ENCODE results near the gene TGFBI. TPM values are rescaled to one million over a fixed set of nuclear protein-coding genes. Genes with fewer than 3 reads are reported as not detected.

Gene TGFBI
- total RNA-seq, 4 donors from 2014 or later, result 7.3 to 63.5 (median 33.3) TPM

DNA sequence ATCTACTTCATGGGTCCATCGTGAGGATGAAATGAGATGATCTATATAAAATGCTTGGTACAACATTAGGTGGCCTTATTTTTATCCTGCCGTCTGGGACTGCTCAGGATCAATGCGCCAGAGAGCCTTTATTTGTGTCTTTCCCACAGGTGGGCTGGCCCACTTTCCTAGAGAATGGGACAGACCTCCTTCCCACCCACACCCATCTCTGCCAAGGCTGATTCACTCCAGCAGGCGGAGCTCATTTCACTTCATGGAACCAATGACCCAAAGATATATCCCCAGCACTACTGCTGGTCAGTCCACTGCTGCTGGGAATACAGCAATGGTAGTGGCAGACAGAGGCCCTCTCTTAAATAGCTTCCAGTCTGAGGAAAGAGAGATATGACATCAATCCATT, 35.7 kb downstream of the TGFBI start:
- H3K36me3 ChIP-seq, result peaks cover 0 to 38% (median 0%) of the 10 kb centered on the region in 3 donors
- TF ChIP-seq POLR2A (IDR thresholded peaks at IDR 0.05), result no peak
- TF ChIP-seq, protein P1, sequence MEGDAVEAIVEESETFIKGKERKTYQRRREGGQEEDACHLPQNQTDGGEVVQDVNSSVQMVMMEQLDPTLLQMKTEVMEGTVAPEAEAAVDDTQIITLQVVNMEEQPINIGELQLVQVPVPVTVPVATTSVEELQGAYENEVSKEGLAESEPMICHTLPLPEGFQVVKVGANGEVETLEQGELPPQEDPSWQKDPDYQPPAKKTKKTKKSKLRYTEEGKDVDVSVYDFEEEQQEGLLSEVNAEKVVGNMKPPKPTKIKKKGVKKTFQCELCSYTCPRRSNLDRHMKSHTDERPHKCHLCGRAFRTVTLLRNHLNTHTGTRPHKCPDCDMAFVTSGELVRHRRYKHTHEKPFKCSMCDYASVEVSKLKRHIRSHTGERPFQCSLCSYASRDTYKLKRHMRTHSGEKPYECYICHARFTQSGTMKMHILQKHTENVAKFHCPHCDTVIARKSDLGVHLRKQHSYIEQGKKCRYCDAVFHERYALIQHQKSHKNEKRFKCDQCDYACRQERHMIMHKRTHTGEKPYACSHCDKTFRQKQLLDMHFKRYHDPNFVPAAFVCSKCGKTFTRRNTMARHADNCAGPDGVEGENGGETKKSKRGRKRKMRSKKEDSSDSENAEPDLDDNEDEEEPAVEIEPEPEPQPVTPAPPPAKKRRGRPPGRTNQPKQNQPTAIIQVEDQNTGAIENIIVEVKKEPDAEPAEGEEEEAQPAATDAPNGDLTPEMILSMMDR (IDR thresholded peaks at IDR 0.05), result peak in 2 of 6 experiments; percentile 3 to 36
- H3K4me3 ChIP-seq, result no peak overlapping the region
- no peak overlapping the region for H3K27ac ChIP-seq
- no peak for DNase-seq
- no peaks in the 10 kb centered on the region for H3K9me3 ChIP-seq
- 82 to 90% methylated on average over 4 of the region's 4 CpGs for WGBS, 2 donors
- H3K27me3 ChIP-seq, result no peaks in the 10 kb centered on the region
- intact Hi-C loops (cut with DNase I), result loop anchor here (5.0 kb wide), 1 partner anchor 117 kb away; no protein-coding TSS in a partner anchor
- peaks cover 0 to 15% (median 0%) of the 10 kb centered on the region in 3 donors for H3K4me1 ChIP-seq

DNA sequence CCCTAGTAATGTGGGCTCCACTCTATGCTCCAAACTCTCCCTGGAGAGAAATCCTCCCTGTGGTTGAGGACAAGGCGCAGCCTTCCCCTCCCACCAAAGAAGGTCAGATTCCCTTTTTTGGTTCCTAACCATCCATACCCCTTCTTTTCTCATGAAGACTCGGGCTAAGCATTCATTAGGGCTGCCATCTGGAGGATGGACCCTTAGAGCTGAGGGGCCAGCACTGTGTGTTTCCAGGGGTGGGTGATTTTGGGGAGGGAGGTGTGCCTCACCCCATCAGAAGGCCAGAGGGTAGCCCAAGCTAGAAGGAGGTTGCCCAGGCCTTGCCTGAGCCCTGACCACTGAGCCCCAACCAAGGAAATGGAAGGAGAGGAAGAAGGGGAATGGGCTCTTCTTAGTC, 36.8 kb downstream of the TGFBI start:
- Histone ChIP-seq H3K4me3 (no peak overlapping the region), H3K27me3 (no peaks in the 10 kb centered on the region), H3K36me3 (peaks cover 0 to 28% (median 0%) of the 10 kb centered on the region in 3 donors), H3K27ac (no peak overlapping the region), H3K4me1 (peaks cover 0 to 20% (median 3%) of the 10 kb centered on the region in 3 donors), H3K9me3 (no peaks in the 10 kb centered on the region)
- DNase-seq, result no peak
- 85 to 92% methylated on average over 2 of the region's 2 CpGs for WGBS, 2 donors
- intact Hi-C loops (cut with DNase I), result no loop called here
- TF ChIP-seq POLR2A (IDR thresholded peaks at IDR 0.05), result no peak
- TF ChIP-seq, protein P1 (IDR thresholded peaks at IDR 0.05), result no peak

DNA sequence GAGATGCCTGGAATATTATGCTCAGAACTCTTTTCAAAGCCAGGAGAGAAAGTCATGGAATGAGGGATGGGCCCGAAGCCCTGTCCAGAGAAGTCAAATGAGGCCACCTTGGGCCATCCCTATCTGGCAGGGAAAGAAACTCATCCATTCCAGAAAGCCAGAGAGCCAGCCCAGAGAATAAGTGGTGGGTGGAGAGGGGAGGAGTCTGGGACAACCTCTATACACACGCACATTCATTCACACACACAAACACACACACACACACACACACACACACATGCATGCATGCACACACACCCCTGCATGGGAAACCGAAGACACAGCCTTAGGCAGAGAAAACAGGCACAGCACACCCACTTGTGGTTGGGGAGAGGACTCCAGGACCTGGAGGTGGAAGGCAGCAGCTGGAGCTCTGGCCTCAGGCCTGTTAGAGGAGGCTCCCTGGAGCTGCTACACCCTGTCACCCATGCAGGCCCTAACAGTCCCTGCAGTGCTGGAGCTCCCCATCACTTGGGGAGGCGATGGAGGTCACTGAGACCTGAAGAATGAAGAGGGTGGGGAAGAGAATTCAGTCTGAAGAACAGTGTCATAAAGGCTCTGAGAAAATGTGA, 38.0 kb downstream of the TGFBI start:
- Histone ChIP-seq H3K27me3 (no peaks in the 10 kb centered on the region), H3K27ac (peak overlapping the region in 1 of 4 donors; percentile 2), H3K36me3 (peaks cover 0 to 18% (median 0%) of the 10 kb centered on the region in 3 donors), H3K4me3 (no peak overlapping the region), H3K9me3 (no peaks in the 10 kb centered on the region), H3K4me1 (peaks cover 0 to 26% (median 7%) of the 10 kb centered on the region in 3 donors)
- intact Hi-C loops (cut with DNase I), result no loop called here
- no peak for DNase-seq
- no peak for TF ChIP-seq POLR2A (IDR thresholded peaks at IDR 0.05)
- TF ChIP-seq, protein P1 (IDR thresholded peaks at IDR 0.05), result peak in 1 of 6 experiments; percentile 14
- 34 to 44% methylated on average over 4 of the region's 4 CpGs for WGBS, 2 donors

DNA sequence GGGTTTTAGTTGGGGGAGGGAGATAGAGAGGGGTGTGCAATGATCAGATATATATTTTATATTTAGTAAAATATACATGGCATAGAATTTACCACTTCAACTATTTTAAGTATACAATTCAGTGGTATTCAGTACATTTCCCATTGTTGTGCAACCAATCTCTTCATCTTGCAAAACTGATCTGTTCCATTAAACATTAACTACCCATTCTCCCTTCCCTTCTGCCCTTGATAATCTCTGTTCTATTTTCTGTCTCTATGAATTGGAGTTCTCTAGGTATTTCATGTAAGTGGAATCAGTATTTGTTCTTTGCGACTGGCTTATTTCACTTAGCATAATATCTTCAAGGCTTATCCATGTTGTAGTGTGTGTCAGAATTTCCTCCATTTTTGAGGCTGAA, 38.6 kb downstream of the TGFBI start:
- intact Hi-C loops (cut with DNase I), result no loop called here
- no peak overlapping the region for H3K27ac ChIP-seq

More for the DNA sequence above, 38.6 kb downstream of the TGFBI start:
- WGBS, 2 donors, result 96 to 100% methylated on average over 1 of the region's 1 CpG
- Histone ChIP-seq H3K36me3 (peaks cover 0 to 12% (median 0%) of the 10 kb centered on the region in 3 donors), H3K9me3 (no peaks in the 10 kb centered on the region), H3K27me3 (no peaks in the 10 kb centered on the region), H3K4me3 (no peak overlapping the region), H3K4me1 (peaks cover 0 to 26% (median 7%) of the 10 kb centered on the region in 3 donors)
- TF ChIP-seq, protein P1 (IDR thresholded peaks at IDR 0.05), result no peak
- no peak for TF ChIP-seq POLR2A (IDR thresholded peaks at IDR 0.05)
- no peak for DNase-seq

Measured in esophagus squamous epithelium (tissue), 5 donors.